NCI-H2196 treated with DMSO at 0.1 percent for 48 hours (cell line): ENCODE results near the gene OR5D14.

ENCODE experiments used
- DNase-seq: peaks from one replicate; lab custom pipeline; 2025; ENCODE audit not compliant: unreplicated experiment; lab: John Stamatoyannopoulos, UW

Gene OR5D14

GRCh38 chr11:55795256-55795655 is at the start of gene OR5D14:
OR5D14 (plus strand) TSS chr11:55795556; CDS start chr11:55795556, 0 bp downstream.
- no peak for DNase-seq

GRCh38 chr11:55773138-55773537 is 22.2 kb upstream of the OR5D14 start, which contains the start of gene OR5D13:
OR5D13 (plus strand) TSS chr11:55773438; CDS start chr11:55773438, 0 bp downstream.
- DNase-seq, result no peak

GRCh38 chr11:55791606-55792005 is 3.8 kb upstream of the OR5D14 start:
- no peak for DNase-seq

- no peak for DNase-seq
Observed at GRCh38 chr11:55793321-55793720, 2.0 kb upstream of the OR5D14 start.

GRCh38 chr11:55806248-55806647 is 10.9 kb downstream of the OR5D14 start:
- DNase-seq, result no peak

GRCh38 chr11:55811067-55811466 is 15.7 kb downstream of the OR5D14 start, which contains the start of gene OR5L1:
OR5L1 (plus strand) TSS chr11:55811367; CDS start chr11:55811467, 100 bp downstream.
- DNase-seq, result no peak

- no peak for DNase-seq
Observed at GRCh38 chr11:55819330-55819729, 24.0 kb downstream of the OR5D14 start, which contains the start of gene OR5D18. OR5D18 (plus strand) TSS chr11:55819630; CDS start chr11:55819630, 0 bp downstream.

- DNase-seq, result no peak
Observed at GRCh38 chr11:55826919-55827318, 31.6 kb downstream of the OR5D14 start, which contains the start of gene OR5L2. OR5L2 (plus strand) TSS chr11:55827219; CDS start chr11:55827219, 0 bp downstream.

- DNase-seq, result no peak
Observed at GRCh38 chr11:55838452-55838851, 43.1 kb downstream of the OR5D14 start, which contains the start of gene OR5D16. OR5D16 (plus strand) TSS chr11:55838752; CDS start chr11:55838752, 0 bp downstream.
